IMR-90 (cell line): ENCODE measurements around the gene EPOP.

ENCODE experiments used
- CEBPB ChIP-seq: IDR thresholded peaks from 2 replicates; pipeline ENCODE4 v1.6.1; 2012; ENCODE audit warnings: low read depth, low read length, improper control_type of control experiment
- CHD1 ChIP-seq: IDR thresholded peaks from 2 replicates; pipeline ENCODE4 v1.6.1; 2012; ENCODE audit warnings: low read depth, low read length, improper control_type of control experiment
- CTCF ChIP-seq: conservative IDR thresholded peaks from 2 replicates; pipeline ENCODE4 v1.5.1; 2012; ENCODE audit warnings: mild to moderate bottlenecking, low read depth, low read length, improper control_type of control experiment
- ELK1 ChIP-seq: fragments of 150-350 bp; IDR thresholded peaks from 2 replicates; pipeline ENCODE4 v1.6.1; 2016; ENCODE audit warnings: low read depth, mild to moderate bottlenecking, low read length, moderate library complexity, borderline replicate concordance
- MAFK ChIP-seq: IDR thresholded peaks from 2 replicates; pipeline ENCODE4 v1.6.1; 2012; ENCODE audit warnings: low read depth, low read length, improper control_type of control experiment
- POLR2A ChIP-seq: IDR thresholded peaks from 2 replicates; pipeline ENCODE4 v1.6.1; 2012; ENCODE audit warnings: mild to moderate bottlenecking, low read depth, low read length
- RAD21 ChIP-seq: IDR thresholded peaks from 2 replicates; pipeline ENCODE4 v1.6.1; 2012; ENCODE audit warnings: low read length, improper control_type of control experiment
- RCOR1 ChIP-seq: IDR thresholded peaks from 2 replicates; pipeline ENCODE4 v1.6.1; 2012; ENCODE audit warnings: mild to moderate bottlenecking, low read length, improper control_type of control experiment; ENCODE audit not compliant: insufficient replicate concordance
- RFX5 ChIP-seq: IDR thresholded peaks from 2 replicates; pipeline ENCODE4 v1.8.0; 2012; ENCODE audit warnings: low read depth, mild to moderate bottlenecking, low read length, moderate library complexity
- SMC3 ChIP-seq: fragments of 150-350 bp; IDR thresholded peaks from 2 replicates; pipeline ENCODE4 v1.6.1; 2016; ENCODE audit warnings: low read depth, mild to moderate bottlenecking, antibody characterized with exemption, low read length, moderate library complexity

- TF ChIP-seq CTCF (no peak), SMC3 (no peak), POLR2A (no peak), MAFK (no peak), CEBPB (no peak), RAD21 (no peak), RFX5 (no peak), ELK1 (no peak), CHD1 (no peak), RCOR1 (no peak)
Measured at GRCh38 chr17:38721802-38722201, 47.0 kb upstream of the EPOP start.
